Dendritic cell treated with granulocyte-macrophage colony-stimulating factor and Interleukin-4, amounts not matched to agents 40 ng/mL and 50 ng/mL, for 4 days (primary cell): ENCODE data around the gene GGT6.

Source experiments
- H3K27ac Mint-ChIP-seq: one replicate; pipeline ENCODE4 v1.8.0; 2022; ENCODE audit warnings: mild to moderate bottlenecking, mixed read lengths
- H3K27me3 Mint-ChIP-seq: one replicate; pipeline ENCODE4 v1.8.0; 2022; ENCODE audit warnings: mild to moderate bottlenecking, mixed read lengths
- H3K36me3 Mint-ChIP-seq: one replicate; pipeline ENCODE4 v1.8.0; 2022; ENCODE audit warnings: low read depth, mixed read lengths
- H3K4me1 Mint-ChIP-seq: one replicate; pipeline ENCODE4 v1.8.0; 2022; ENCODE audit warnings: low read depth, mixed read lengths
- H3K4me3 Mint-ChIP-seq: one replicate; pipeline ENCODE4 v1.8.0; 2022; ENCODE audit warnings: mild to moderate bottlenecking, moderate library complexity, mixed read lengths
- H3K9me3 Mint-ChIP-seq: one replicate; pipeline ENCODE4 v1.8.0; 2022; ENCODE audit warnings: mixed read lengths
- intact Hi-C: fragments of 100-400 bp; cut with micrococcal nuclease; formaldehyde crosslinking; loops from one replicate; pipeline ENCODE4 v1.15.0; 2022

The GGT6 gene

GRCh38 chr17:4538236-4539002 lies 22.0 kb downstream of the GGT6 start:
- peaks cover 61% of the 10 kb centered on the region for H3K36me3 Mint-ChIP-seq
- intact Hi-C loops, result no loop called here
- no peak overlapping the region for H3K27ac Mint-ChIP-seq
- peaks cover 22% of the 10 kb centered on the region for H3K27me3 Mint-ChIP-seq
- peaks cover 24% of the 10 kb centered on the region for H3K4me1 Mint-ChIP-seq
- H3K4me3 Mint-ChIP-seq, result no peak overlapping the region
- no peaks in the 10 kb centered on the region for H3K9me3 Mint-ChIP-seq

GRCh38 chr17:4537451-4538235 lies 22.7 kb downstream of the GGT6 start:
- peaks cover 24% of the 10 kb centered on the region for H3K4me1 Mint-ChIP-seq
- H3K27me3 Mint-ChIP-seq, result peaks cover 28% of the 10 kb centered on the region
- intact Hi-C loops, result no loop called here
- H3K4me3 Mint-ChIP-seq, result no peak overlapping the region
- H3K9me3 Mint-ChIP-seq, result no peaks in the 10 kb centered on the region
- peaks cover 53% of the 10 kb centered on the region for H3K36me3 Mint-ChIP-seq
- H3K27ac Mint-ChIP-seq, result peak overlapping the region; percentile 44

GRCh38 chr17:4536742-4537411 lies 23.5 kb downstream of the GGT6 start:
- peaks cover 28% of the 10 kb centered on the region for H3K4me1 Mint-ChIP-seq
- H3K4me3 Mint-ChIP-seq, result peak overlapping the region; percentile 37
- peaks cover 46% of the 10 kb centered on the region for H3K36me3 Mint-ChIP-seq
- intact Hi-C loops, result no loop called here
- no peaks in the 10 kb centered on the region for H3K9me3 Mint-ChIP-seq
- peaks cover 33% of the 10 kb centered on the region for H3K27me3 Mint-ChIP-seq
- H3K27ac Mint-ChIP-seq, result peak overlapping the region; percentile 44

- Mint-ChIP-seq H3K9me3 (no peaks in the 10 kb centered on the region), H3K36me3 (peaks cover 40% of the 10 kb centered on the region), H3K4me1 (peaks cover 30% of the 10 kb centered on the region), H3K27me3 (peaks cover 35% of the 10 kb centered on the region), H3K27ac (peak overlapping the region; percentile 44), H3K4me3 (peak overlapping the region; percentile 37)
- intact Hi-C loops, result no loop called here
Measured at GRCh38 chr17:4536259-4536741, 24.1 kb downstream of the GGT6 start.

- Mint-ChIP-seq H3K27me3 (peaks cover 39% of the 10 kb centered on the region), H3K4me1 (peaks cover 30% of the 10 kb centered on the region), H3K9me3 (no peaks in the 10 kb centered on the region), H3K4me3 (no peak overlapping the region), H3K36me3 (peaks cover 34% of the 10 kb centered on the region), H3K27ac (no peak overlapping the region)
- intact Hi-C loops, result no loop called here
Measured at GRCh38 chr17:4535667-4536258, 24.6 kb downstream of the GGT6 start.

- Mint-ChIP-seq H3K27me3 (peaks cover 43% of the 10 kb centered on the region), H3K4me1 (peaks cover 30% of the 10 kb centered on the region), H3K36me3 (peaks cover 28% of the 10 kb centered on the region), H3K27ac (no peak overlapping the region), H3K4me3 (no peak overlapping the region), H3K9me3 (no peaks in the 10 kb centered on the region)
- intact Hi-C loops, result no loop called here
Measured at GRCh38 chr17:4534928-4535666, 25.3 kb downstream of the GGT6 start.

- peaks cover 45% of the 10 kb centered on the region for H3K27me3 Mint-ChIP-seq
- intact Hi-C loops, result no loop called here
- H3K36me3 Mint-ChIP-seq, result peaks cover 22% of the 10 kb centered on the region
- H3K27ac Mint-ChIP-seq, result no peak overlapping the region
- H3K4me3 Mint-ChIP-seq, result no peak overlapping the region
- peaks cover 30% of the 10 kb centered on the region for H3K4me1 Mint-ChIP-seq
- no peaks in the 10 kb centered on the region for H3K9me3 Mint-ChIP-seq
Measured at GRCh38 chr17:4534515-4534914, 25.9 kb downstream of the GGT6 start.

- H3K36me3 Mint-ChIP-seq, result peaks cover 15% of the 10 kb centered on the region
- intact Hi-C loops, result no loop called here
- no peak overlapping the region for H3K27ac Mint-ChIP-seq
- no peaks in the 10 kb centered on the region for H3K9me3 Mint-ChIP-seq
- H3K4me3 Mint-ChIP-seq, result no peak overlapping the region
- H3K4me1 Mint-ChIP-seq, result peaks cover 30% of the 10 kb centered on the region
- peaks cover 46% of the 10 kb centered on the region for H3K27me3 Mint-ChIP-seq
Measured at GRCh38 chr17:4533523-4534504, 26.6 kb downstream of the GGT6 start.

- Mint-ChIP-seq H3K9me3 (no peaks in the 10 kb centered on the region), H3K36me3 (peaks cover 7% of the 10 kb centered on the region), H3K4me1 (peaks cover 30% of the 10 kb centered on the region), H3K4me3 (no peak overlapping the region), H3K27me3 (peaks cover 46% of the 10 kb centered on the region), H3K27ac (peak overlapping the region; percentile 43)
- intact Hi-C loops, result no loop called here
Measured at GRCh38 chr17:4532860-4533522, 27.4 kb downstream of the GGT6 start.

GRCh38 chr17:4531988-4532736 lies 28.2 kb downstream of the GGT6 start:
- intact Hi-C loops, result no loop called here
- Mint-ChIP-seq H3K27ac (no peak overlapping the region), H3K4me1 (peaks cover 24% of the 10 kb centered on the region), H3K9me3 (no peaks in the 10 kb centered on the region), H3K27me3 (peaks cover 49% of the 10 kb centered on the region), H3K36me3 (no peaks in the 10 kb centered on the region), H3K4me3 (no peak overlapping the region)

- Mint-ChIP-seq H3K27me3 (peaks cover 54% of the 10 kb centered on the region), H3K4me3 (no peak overlapping the region), H3K9me3 (no peaks in the 10 kb centered on the region), H3K36me3 (no peaks in the 10 kb centered on the region), H3K4me1 (peaks cover 16% of the 10 kb centered on the region), H3K27ac (no peak overlapping the region)
- intact Hi-C loops, result no loop called here
Measured at GRCh38 chr17:4530799-4531730, 29.3 kb downstream of the GGT6 start.
